ENCODE measurements around the gene AFDN. TPM values are rescaled to one million over a fixed set of nuclear protein-coding genes. Genes with fewer than 3 reads are reported as not detected.

The AFDN gene
- total and polyA plus RNA-seq, 2 of the 8 experiments (the other 6 are each of a cell fraction or from before 2014, with no cell fraction given) = 53.4 to 192 TPM

- H3K27me3 ChIP-seq (replicated peaks in 1 of 4; ENCODE audit: control insufficient read depth in 3 of 4, extremely low read depth in 1 of 4, insufficient read depth in 3 of 4, low read length in 3 of 4) = no peaks in the 10 kb centered on the region
- no peaks in the 10 kb centered on the region for H3K36me3 ChIP-seq (ENCODE audit: control insufficient read depth in 2 of 4, insufficient read depth in 4 of 4, low read length in 3 of 4)
- TF ChIP-seq SP2 (IDR thresholded peaks at IDR 0.05; ENCODE audit: low read length) (no peak), KDM1A (IDR thresholded peaks at IDR 0.05; ENCODE audit: borderline replicate concordance, low read length) (no peak), CTBP2 (IDR thresholded peaks at IDR 0.05; ENCODE audit: borderline replicate concordance, insufficient read depth, insufficient read length, low read length) (no peak), TAF1 (IDR thresholded peaks at IDR 0.05; ENCODE audit: low read depth, low read length) (0 out of 2 replicates have a peak, but pooled peaks have one; percentile 25)
- H3K4me1 ChIP-seq (replicated peaks in 1 of 4; ENCODE audit: control insufficient read depth in 3 of 4, insufficient read depth in 4 of 4, low read length in 3 of 4) = peaks cover 0 to 27% (median 11%) of the 10 kb centered on the region in 4 experiments; a peak in 5 of 7 replicates
- H3K79me2 ChIP-seq (ENCODE audit: control insufficient read depth in 1 of 2, insufficient read depth in 2 of 2, low read length in 2 of 2) = peaks cover 25 to 100% of the 10 kb centered on the region in 2 experiments; a peak in 3 of 4 replicates
- H3K23ac ChIP-seq (ENCODE audit: insufficient read length) = no peak overlapping the region
- H4K5ac ChIP-seq (ENCODE audit: insufficient read length, low read depth, low read length) = no peak overlapping the region
- H3K4me3 ChIP-seq (ENCODE audit: extremely low read depth in 1 of 4, insufficient read depth in 2 of 4, low read depth in 3 of 4, low read length in 4 of 4) = peak overlapping the region in 1 of 4 experiments; percentile 28; a peak in 1 of 8 replicates
- H2BK15ac ChIP-seq (ENCODE audit: low read length) = no peak overlapping the region
- peak overlapping the region in 1 of 2 experiments; percentile 12; a peak in 1 of 4 replicates for H3K4me2 ChIP-seq (ENCODE audit: insufficient read depth in 1 of 2, low read depth in 2 of 2, low read length in 2 of 2)
- ChIA-PET CTCF (ENCODE audit: partially characterized antibody) (no interaction called here), POLR2A (ENCODE audit: partially characterized antibody) (interaction anchor here (0.5 kb wide), 1 partner anchor 130 kb away, joined by 3 read pairs; no protein-coding TSS in a partner anchor)
- no peak for DNase-seq (ENCODE audit: low read depth in 1 of 2, low spot score in 2 of 2)
- H2AK5ac ChIP-seq (ENCODE audit: low read depth, low read length) = no peak overlapping the region
- H3K79me1 ChIP-seq (ENCODE audit: low read depth, low read length) = 0 out of 2 replicates have a peak, but pooled peaks cover 3% of the 10 kb centered on the region
- H4K8ac ChIP-seq (ENCODE audit: extremely low read depth, insufficient read depth, low read length) = no peak overlapping the region
- peaks cover 0 to 8% of the 10 kb centered on the region in 2 experiments for H4K20me1 ChIP-seq (replicated peaks in 1 of 2; ENCODE audit: control insufficient read depth in 1 of 2, insufficient read depth in 2 of 2, low read length in 2 of 2)
- H2BK20ac ChIP-seq (ENCODE audit: low read length) = no peak overlapping the region
- no peak for FAIRE-seq
- no peak overlapping the region; the same call in 1 of the 2 replicates for H2BK12ac ChIP-seq (ENCODE audit: low read depth, low read length)
- H3K27ac ChIP-seq (ENCODE audit: low read depth, low read length) = no peak overlapping the region
- no peak overlapping the region for H2BK120ac ChIP-seq (replicated peaks; ENCODE audit: low read depth, low read length)
- H2BK5ac ChIP-seq (ENCODE audit: low read depth, low read length) = no peak overlapping the region
- H4K91ac ChIP-seq (replicated peaks; ENCODE audit: insufficient read length, low read length) = no peak overlapping the region
- no peak overlapping the region for H2AFZ ChIP-seq (ENCODE audit: low read length)
- H3K23me2 ChIP-seq (ENCODE audit: low read depth, low read length) = no peaks in the 10 kb centered on the region
- no peak overlapping the region for H3K56ac ChIP-seq (replicated peaks; ENCODE audit: insufficient read length, low read depth, low read length)
- no peak overlapping the region for H3K14ac ChIP-seq (ENCODE audit: insufficient read length)
- no peak overlapping the region for H3K4ac ChIP-seq (replicated peaks; ENCODE audit: insufficient read length, low read depth, low read length)
- no peak overlapping the region for H3K9ac ChIP-seq (replicated peaks in 1 of 4; ENCODE audit: extremely low read depth in 1 of 4, low read depth in 3 of 4, low read length in 3 of 4)
- no peaks in the 10 kb centered on the region for H3K9me3 ChIP-seq (ENCODE audit: insufficient read depth in 2 of 2, low read depth in 1 of 2, low read length in 1 of 2)
- WGBS, 2 experiments (ENCODE audit: extremely low coverage in 1 of 2, insufficient coverage in 1 of 2, insufficient read length in 1 of 2, insufficient replicate concordance in 2 of 2, low coverage in 1 of 2, low lambda C conversion rate in 2 of 2, missing lambda C conversion rate in 1 of 2) = 42% methylated on average over 6 of the region's 6 CpGs; no CpG with 5 or more reads in 1 of the 2 experiments
- no peak overlapping the region for H3K18ac ChIP-seq (ENCODE audit: extremely low read depth, low read length)
These were observed 24.1 kb downstream of the AFDN start for GRCh38 chr6:167850782-167851181.

Data from H1 (cell line).